Liver (tissue), 9 donors: ENCODE data around the gene TEAD2. TPM values are rescaled to one million over a fixed set of nuclear protein-coding genes. Genes with fewer than 3 reads are reported as not detected.

Experiments used
- DNase-seq: peaks from one replicate; pipeline ENCODE4 v3.0.0-alpha.2; 2017; ENCODE audit warnings: low spot score
- H3K27ac ChIP-seq, 2 donors: one replicate each; pipeline ENCODE4 v1.7.0; 2013; ENCODE audit warnings: inconsistent platforms in 2 of 2, low read length in 2 of 2, control low read depth in 1 of 2, low read depth in 1 of 2, mild to moderate bottlenecking in 1 of 2
- H3K27me3 ChIP-seq, 4 donors: one replicate each; pipeline versions ENCODE4 v1.6.1 to v1.7.0; 2013; ENCODE audit warnings: low read length in 3 of 4, inconsistent platforms in 1 of 4, mild to moderate bottlenecking in 1 of 4, moderate library complexity in 1 of 4; ENCODE audit not compliant: control insufficient read depth in 4 of 4, insufficient read depth in 4 of 4
- H3K36me3 ChIP-seq, 4 donors: one replicate each; pipeline versions ENCODE4 v1.6.1 to v1.7.0; 2013; ENCODE audit warnings: low read length in 3 of 4, mild to moderate bottlenecking in 3 of 4, low read depth in 1 of 4, moderate library complexity in 1 of 4; ENCODE audit not compliant: control insufficient read depth in 4 of 4, insufficient read depth in 3 of 4
- H3K4me1 ChIP-seq, 4 donors: one replicate each; pipeline versions ENCODE4 v1.6.1 to v1.7.0; 2013; ENCODE audit warnings: low read length in 3 of 4, mild to moderate bottlenecking in 3 of 4, moderate library complexity in 1 of 4; ENCODE audit not compliant: control insufficient read depth in 4 of 4, insufficient read depth in 4 of 4
- H3K4me3 ChIP-seq, 3 donors: one replicate each; pipeline versions ENCODE4 v1.6.1 to v1.7.0; 2013; ENCODE audit warnings: low read length in 3 of 3, control low read depth in 1 of 3, low read depth in 1 of 3, mild to moderate bottlenecking in 1 of 3
- H3K9ac ChIP-seq, 2 donors: one replicate each; pipeline ENCODE4 v1.7.0; 2013; ENCODE audit warnings: low read length in 2 of 2, mild to moderate bottlenecking in 2 of 2, moderate library complexity in 2 of 2, control low read depth in 1 of 2, low read depth in 1 of 2
- H3K9me3 ChIP-seq, 4 donors: one replicate each; pipeline versions ENCODE4 v1.6.1 to v1.7.0; 2013; ENCODE audit warnings: low read length in 3 of 4; ENCODE audit not compliant: control insufficient read depth in 4 of 4
- EGR1 ChIP-seq, 2 donors: IDR thresholded peaks; 2 replicates each; pipeline ENCODE4 v1.6.1; 2016 to 2018; ENCODE audit warnings: antibody characterized with exemption in 2 of 2, low read depth in 2 of 2
- FOXA1 ChIP-seq: IDR thresholded peaks from 2 replicates; pipeline ENCODE4 v1.6.1; 2016; ENCODE audit warnings: antibody characterized with exemption
- FOXA2 ChIP-seq: IDR thresholded peaks from 2 replicates; pipeline ENCODE4 v1.6.1; 2016; ENCODE audit warnings: antibody characterized with exemption
- GABPA ChIP-seq, 2 donors: IDR thresholded peaks in 1 of 2; conservative IDR thresholded peaks in 1 of 2; 2 replicates each; pipeline ENCODE4 v1.6.1; 2016; ENCODE audit warnings: antibody characterized with exemption in 2 of 2, mild to moderate bottlenecking in 1 of 2, moderate library complexity in 1 of 2
- HNF4A ChIP-seq, 2 donors: conservative IDR thresholded peaks; 2 replicates each; pipeline ENCODE4 v1.6.1; 2016; ENCODE audit warnings: antibody characterized with exemption in 2 of 2, mild to moderate bottlenecking in 2 of 2
- HNF4G ChIP-seq: IDR thresholded peaks from 2 replicates; pipeline ENCODE4 v1.6.1; 2016; ENCODE audit warnings: antibody characterized with exemption
- JUND ChIP-seq, 2 donors: IDR thresholded peaks; 2 replicates each; pipeline ENCODE4 v1.6.1; 2016; ENCODE audit warnings: antibody characterized with exemption in 2 of 2
- NR2F2 ChIP-seq: IDR thresholded peaks from 2 replicates; pipeline ENCODE4 v1.6.1; 2016; ENCODE audit warnings: antibody characterized with exemption
- RAD21 ChIP-seq, 2 donors: IDR thresholded peaks; 2 replicates each; pipeline ENCODE4 v1.6.1; 2016; ENCODE audit warnings: antibody characterized with exemption in 2 of 2, mild to moderate bottlenecking in 2 of 2
- REST ChIP-seq: IDR thresholded peaks from 2 replicates; pipeline ENCODE4 v1.6.1; 2016; ENCODE audit warnings: antibody characterized with exemption, mild to moderate bottlenecking
- RXRA ChIP-seq, 2 donors: IDR thresholded peaks; 2 replicates each; pipeline ENCODE4 v1.6.1; 2017 to 2018; ENCODE audit warnings: antibody characterized with exemption in 2 of 2, mild to moderate bottlenecking in 1 of 2
- SP1 ChIP-seq: IDR thresholded peaks from 2 replicates; pipeline ENCODE4 v1.6.1; 2018; ENCODE audit warnings: antibody characterized with exemption, mild to moderate bottlenecking
- TAF1 ChIP-seq: conservative IDR thresholded peaks from 2 replicates; pipeline ENCODE4 v1.6.1; 2016; ENCODE audit warnings: antibody characterized with exemption, mild to moderate bottlenecking
- YY1 ChIP-seq: IDR thresholded peaks from 2 replicates; pipeline ENCODE4 v1.6.1; 2016; ENCODE audit warnings: antibody characterized with exemption, mild to moderate bottlenecking
- ZBTB33 ChIP-seq: IDR thresholded peaks from 2 replicates; pipeline ENCODE4 v1.6.1; 2016; ENCODE audit warnings: antibody characterized with exemption
- WGBS: extraction: QIAGEN DNeasy Blood & Tissue Kit; methylation state at CpG from one replicate; pipeline ENCODE4 v1.1.7; 2013; 5-methylcytosine and 5-hydroxymethylcytosine counted together
- polyA plus RNA-seq, 2 donors: library from polyadenylated mRNA; stranded (reverse) in 1 of 2; unstranded in 1 of 2; fragments of 200-250 nt in 1 of 2; fragments of >200 nt in 1 of 2; fragmentation: Nextera tagmentation in 1 of 2; extraction: Ambion mirVana in 1 of 2; gene quantifications; one replicate each; pipeline versions ENCODE4 v1.2.1 to v1.2.3, GENCODE V29; 2013 to 2015
- total RNA-seq, 2 donors: library from RNA; depleted of rRNA; stranded (reverse); fragments of >200 nt; gene quantifications; one replicate each; pipeline ENCODE4 v1.2.3, GENCODE V29; 2014
- TF ChIP-seq, protein P1 (sequence below): IDR thresholded peaks from 2 replicates; pipeline ENCODE4 v1.6.1; 2016; ENCODE audit warnings: antibody characterized with exemption
- TF ChIP-seq, protein P2 (sequence below): IDR thresholded peaks from 2 replicates; pipeline ENCODE4 v1.6.1; 2016; ENCODE audit warnings: antibody characterized with exemption
- TF ChIP-seq, protein P3 (sequence below): fragments of 150-350 bp; IDR thresholded peaks from 2 replicates; pipeline ENCODE4 v1.5.1; 2017; ENCODE audit warnings: improper control_type of control experiment, low read depth, low read length; ENCODE audit not compliant: missing input control
- donor health status: healthy.
- donor health status: healthy.
- donor health status: healthy.
- donor health status: healthy.
- donor health status: healthy.

Gene TEAD2
- total and polyA plus RNA-seq, 4 donors, result 3.3 to 8.1 (median 4.4) TPM

DNA sequence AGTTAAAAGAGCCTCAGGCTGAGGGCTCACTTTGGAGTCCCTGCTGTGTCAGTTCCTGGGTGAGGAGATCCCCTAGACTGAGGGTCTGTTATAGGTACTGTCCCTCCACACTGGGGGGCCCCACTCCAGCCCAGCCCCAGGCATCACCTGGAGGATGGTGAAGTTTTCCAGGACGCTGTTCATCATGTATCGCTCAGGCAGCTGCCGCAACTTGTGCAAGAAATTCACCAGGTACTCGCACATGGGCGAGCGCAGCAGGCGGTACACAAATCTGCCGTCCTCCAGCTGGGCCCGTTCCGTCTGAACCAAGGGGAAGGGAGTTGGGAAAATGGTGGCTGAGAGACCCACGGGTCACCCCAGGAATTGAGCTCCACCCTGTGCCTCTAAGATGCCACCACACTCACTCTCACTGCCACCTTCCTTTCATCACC, 19.9 kb downstream of the TEAD2 start:
- WGBS, result 96% methylated on average over 11 of the region's 11 CpGs
- no peak for DNase-seq
- Histone ChIP-seq H3K27ac (no peak overlapping the region), H3K9ac (no peak overlapping the region), H3K4me3 (no peak overlapping the region), H3K27me3 (no peaks in the 10 kb centered on the region), H3K9me3 (no peaks in the 10 kb centered on the region), H3K36me3 (peaks cover 0 to 10% (median 6%) of the 10 kb centered on the region in 4 donors), H3K4me1 (peaks cover 2 to 20% (median 11%) of the 10 kb centered on the region in 4 donors)
- no peak for TF ChIP-seq RAD21 (IDR thresholded peaks at IDR 0.05)
- no peak for TF ChIP-seq REST
- TF ChIP-seq FOXA2, result no peak
- TF ChIP-seq, protein P1, sequence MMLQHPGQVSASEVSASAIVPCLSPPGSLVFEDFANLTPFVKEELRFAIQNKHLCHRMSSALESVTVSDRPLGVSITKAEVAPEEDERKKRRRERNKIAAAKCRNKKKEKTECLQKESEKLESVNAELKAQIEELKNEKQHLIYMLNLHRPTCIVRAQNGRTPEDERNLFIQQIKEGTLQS, result no peak
- TF ChIP-seq YY1, result no peak
- TF ChIP-seq TAF1, result no peak
- TF ChIP-seq EGR1 (IDR thresholded peaks at IDR 0.05; ENCODE audit: low read depth in 2 of 2), result no peak
- TF ChIP-seq, protein P2, sequence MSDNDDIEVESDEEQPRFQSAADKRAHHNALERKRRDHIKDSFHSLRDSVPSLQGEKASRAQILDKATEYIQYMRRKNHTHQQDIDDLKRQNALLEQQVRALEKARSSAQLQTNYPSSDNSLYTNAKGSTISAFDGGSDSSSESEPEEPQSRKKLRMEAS, result no peak
- TF ChIP-seq SP1, result no peak
- TF ChIP-seq FOXA1, result no peak
- TF ChIP-seq RXRA (IDR thresholded peaks at IDR 0.05), result no peak
- no peak for TF ChIP-seq JUND (IDR thresholded peaks at IDR 0.05)
- no peak for TF ChIP-seq HNF4G
- TF ChIP-seq, protein P3, sequence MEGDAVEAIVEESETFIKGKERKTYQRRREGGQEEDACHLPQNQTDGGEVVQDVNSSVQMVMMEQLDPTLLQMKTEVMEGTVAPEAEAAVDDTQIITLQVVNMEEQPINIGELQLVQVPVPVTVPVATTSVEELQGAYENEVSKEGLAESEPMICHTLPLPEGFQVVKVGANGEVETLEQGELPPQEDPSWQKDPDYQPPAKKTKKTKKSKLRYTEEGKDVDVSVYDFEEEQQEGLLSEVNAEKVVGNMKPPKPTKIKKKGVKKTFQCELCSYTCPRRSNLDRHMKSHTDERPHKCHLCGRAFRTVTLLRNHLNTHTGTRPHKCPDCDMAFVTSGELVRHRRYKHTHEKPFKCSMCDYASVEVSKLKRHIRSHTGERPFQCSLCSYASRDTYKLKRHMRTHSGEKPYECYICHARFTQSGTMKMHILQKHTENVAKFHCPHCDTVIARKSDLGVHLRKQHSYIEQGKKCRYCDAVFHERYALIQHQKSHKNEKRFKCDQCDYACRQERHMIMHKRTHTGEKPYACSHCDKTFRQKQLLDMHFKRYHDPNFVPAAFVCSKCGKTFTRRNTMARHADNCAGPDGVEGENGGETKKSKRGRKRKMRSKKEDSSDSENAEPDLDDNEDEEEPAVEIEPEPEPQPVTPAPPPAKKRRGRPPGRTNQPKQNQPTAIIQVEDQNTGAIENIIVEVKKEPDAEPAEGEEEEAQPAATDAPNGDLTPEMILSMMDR, result no peak
- no peak for TF ChIP-seq NR2F2
- TF ChIP-seq HNF4A (conservative IDR thresholded peaks at IDR 0.05), result no peak
- no peak for TF ChIP-seq ZBTB33
- no peak for TF ChIP-seq GABPA (IDR thresholded peaks at IDR 0.05 in 1 of 2, conservative IDR thresholded peaks at IDR 0.05 in 1 of 2)
